ENCODE measurements around the gene KCNN1. TPM values are rescaled to one million over a fixed set of nuclear protein-coding genes. Genes with fewer than 3 reads are reported as not detected.
"Not testable (repeated sequence)": the region's sequence is repeated elsewhere in the genome, so short reads cannot be mapped to it uniquely, and the experiment has no call there.

KCNN1 gene
- total RNA-seq, 2 donors from 2014 or later = 1.7 to 1.8 TPM

- DNase-seq (no peak), ATAC-seq (no peak)
- intact Hi-C loops (cut with DNase I) = no loop called here
Observed at GRCh38 chr19:17957885-17958284, 9.0 kb upstream of the KCNN1 start.

GRCh38 chr19:17963936-17964691 lies 2.8 kb upstream of the KCNN1 start:
- intact Hi-C loops (cut with DNase I) = no loop called here
- DNase-seq (no peak), ATAC-seq (no peak)

- ATAC-seq = no peak
- intact Hi-C loops (cut with DNase I) = no loop called here
- no peak for DNase-seq
Observed at GRCh38 chr19:17965370-17966128, 1.4 kb upstream of the KCNN1 start.

GRCh38 chr19:17966129-17966483 lies 801 bp upstream of the KCNN1 start:
- no peak for DNase-seq
- ATAC-seq = no peak
- intact Hi-C loops (cut with DNase I) = no loop called here

GRCh38 chr19:17967257-17968051 lies 547 bp downstream of the KCNN1 start:
- ATAC-seq (no peak), DNase-seq (no peak)
- intact Hi-C loops (cut with DNase I) = no loop called here

- intact Hi-C loops (cut with DNase I) = no loop called here
- ATAC-seq (no peak), DNase-seq (no peak)
Observed at GRCh38 chr19:17968362-17968761, 1.5 kb downstream of the KCNN1 start.

GRCh38 chr19:17969096-17969792 lies 2.3 kb downstream of the KCNN1 start:
- intact Hi-C loops (cut with DNase I) = no loop called here
- no peak for DNase-seq
- no peak for ATAC-seq

- DNase-seq = no peak
- intact Hi-C loops (cut with DNase I) = no loop called here
- no peak for ATAC-seq
Observed at GRCh38 chr19:17972230-17972629, 5.3 kb downstream of the KCNN1 start.

- ATAC-seq (no peak), DNase-seq (no peak)
- intact Hi-C loops (cut with DNase I) = no loop called here
Observed at GRCh38 chr19:17973759-17974158, 6.9 kb downstream of the KCNN1 start.

GRCh38 chr19:17974551-17974950 lies 7.6 kb downstream of the KCNN1 start:
- DNase-seq (no peak), ATAC-seq (no peak)
- intact Hi-C loops (cut with DNase I) = no loop called here

GRCh38 chr19:17975032-17975431 lies 8.1 kb downstream of the KCNN1 start:
- no peak for DNase-seq
- intact Hi-C loops (cut with DNase I) = no loop called here
- ATAC-seq = no peak

- DNase-seq = no peak
- intact Hi-C loops (cut with DNase I) = no loop called here
- ATAC-seq = no peak
Observed at GRCh38 chr19:17977021-17977420, 10.1 kb downstream of the KCNN1 start.

- intact Hi-C loops (cut with DNase I) = no loop called here
- ATAC-seq (no peak), DNase-seq (no peak)
Observed at GRCh38 chr19:17977488-17977887, 10.6 kb downstream of the KCNN1 start.

GRCh38 chr19:17981611-17982010 lies 14.7 kb downstream of the KCNN1 start:
- intact Hi-C loops (cut with DNase I) = no loop called here
- ATAC-seq = no peak
- DNase-seq = no peak

GRCh38 chr19:17982430-17982829 lies 15.5 kb downstream of the KCNN1 start:
- no peak for DNase-seq
- ATAC-seq = no peak
- intact Hi-C loops (cut with DNase I) = no loop called here

- DNase-seq = no peak
- no peak for ATAC-seq
- intact Hi-C loops (cut with DNase I) = loop anchor here in 1 of 2 donors (5.0 kb wide), 1 partner anchor 63 kb away; no protein-coding TSS in a partner anchor
Observed at GRCh38 chr19:17985037-17985818, 18.3 kb downstream of the KCNN1 start.

GRCh38 chr19:17986569-17986968 lies 19.7 kb downstream of the KCNN1 start:
- DNase-seq, ATAC-seq: not testable (repeated sequence)
- intact Hi-C loops (cut with DNase I) = loop anchor here in 1 of 2 donors (5.0 kb wide), 1 partner anchor 64 kb away; no protein-coding TSS in a partner anchor

GRCh38 chr19:17988161-17988560 lies 21.3 kb downstream of the KCNN1 start:
- ATAC-seq = no peak
- DNase-seq = no peak
- intact Hi-C loops (cut with DNase I) = loop anchor here in 1 of 2 donors (5.0 kb wide), 1 partner anchor 66 kb away; no protein-coding TSS in a partner anchor

Data from left cardiac atrium (tissue), 4 donors.